RCC 7860 (cell line): ENCODE results near the gene SSBP2.

Source experiments
- DNase-seq: peaks from one replicate; pipeline ENCODE4 v3.0.0-alpha.2; 2015; ENCODE audit warnings: low spot score
- FAIRE-seq: peaks from 2 replicates; lab custom pipeline; 2012; peaks lifted over from hg19 to GRCh38; lab: Jason Lieb, UNC

The SSBP2 gene

DNA sequence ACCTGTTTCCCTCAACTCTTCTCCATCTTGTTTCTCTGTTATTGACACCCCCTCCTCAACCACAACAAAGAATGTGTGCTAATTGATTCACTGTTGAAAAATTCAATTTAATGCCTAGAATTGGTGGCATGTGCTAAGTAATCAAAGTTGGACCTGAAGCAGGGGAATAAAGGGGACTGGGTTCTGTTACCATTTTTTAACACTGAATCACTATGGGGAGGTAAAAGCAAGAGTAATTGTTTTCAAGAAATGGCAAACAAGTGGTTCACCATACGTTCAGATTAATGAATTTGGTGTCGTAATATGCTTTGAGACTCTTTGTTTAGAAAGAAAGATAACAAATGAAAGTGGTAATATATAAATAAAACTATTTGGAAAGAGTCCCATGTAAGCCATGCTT lies 17.0 kb upstream of the SSBP2 start:
- DNase-seq (no peak), FAIRE-seq (no peak)

DNA sequence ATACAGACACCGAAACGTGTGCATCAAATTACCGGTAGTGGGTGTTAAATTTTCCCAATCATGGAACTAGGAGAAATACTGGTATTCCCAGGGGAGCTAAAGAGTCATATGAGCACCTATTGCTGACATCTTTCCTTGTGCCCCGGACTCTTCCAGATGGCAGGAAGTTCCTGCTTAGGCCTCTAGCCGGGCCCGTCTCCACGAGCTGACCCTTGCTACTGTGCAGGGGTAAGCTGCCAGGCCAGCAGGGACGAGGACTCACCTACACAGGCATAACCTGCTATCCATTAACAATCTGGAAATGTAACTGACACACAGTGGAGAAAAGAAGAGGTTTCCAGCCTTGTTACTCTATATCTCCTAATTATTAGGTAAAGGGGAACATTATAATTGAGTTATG lies 16.2 kb upstream of the SSBP2 start:
- FAIRE-seq (no peak), DNase-seq (no peak)

DNA sequence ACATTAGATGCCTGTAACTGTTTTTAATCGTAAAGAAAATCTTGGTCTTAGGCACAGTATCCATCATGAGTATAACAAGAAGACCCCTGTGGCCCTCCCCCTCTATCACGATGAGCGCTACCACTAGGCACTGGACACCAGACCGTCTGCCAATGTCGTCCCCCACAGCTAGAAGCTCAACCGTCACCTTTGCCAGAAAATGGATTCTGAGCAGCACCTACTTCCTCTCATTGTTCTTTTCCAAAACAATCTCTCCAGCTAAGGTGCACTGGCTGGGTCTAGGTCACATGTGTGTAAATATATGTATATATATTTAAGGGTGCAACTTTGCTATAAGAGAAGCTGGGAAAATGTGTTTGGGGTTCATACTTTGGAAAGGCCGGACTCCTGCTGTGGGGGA lies 15.7 kb upstream of the SSBP2 start:
- no peak for FAIRE-seq
- DNase-seq, result no peak

DNA sequence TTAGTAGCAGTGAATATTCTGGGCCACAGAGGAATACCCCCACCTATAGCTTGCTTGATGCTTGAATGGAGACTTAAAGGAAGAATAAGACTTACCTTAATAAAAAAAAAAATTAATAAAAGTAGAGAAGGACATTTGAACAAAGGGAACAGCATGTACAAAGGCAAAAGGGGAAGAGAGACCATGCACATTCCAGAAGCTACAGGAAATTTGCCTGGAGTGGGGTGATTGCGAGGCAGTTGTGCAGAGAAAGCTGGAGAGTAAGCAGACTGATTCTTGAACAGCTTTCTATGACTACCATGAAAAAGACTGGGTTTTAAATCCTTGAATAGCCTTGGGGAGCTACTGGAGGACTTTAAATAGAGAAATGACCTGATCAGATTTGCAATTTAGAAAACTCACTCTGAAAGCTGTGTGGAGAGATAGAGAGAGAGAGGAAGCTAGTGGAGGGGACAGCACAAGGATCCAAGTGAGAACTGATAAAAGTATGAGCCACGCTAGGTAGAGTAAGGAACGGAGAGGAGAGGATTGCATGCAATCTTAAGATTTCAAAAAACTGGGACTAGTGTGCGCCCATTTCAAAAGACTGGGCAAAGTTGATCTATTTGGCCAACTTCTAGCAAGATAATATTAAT lies 12.5 kb upstream of the SSBP2 start:
- no peak for DNase-seq
- no peak for FAIRE-seq

DNA sequence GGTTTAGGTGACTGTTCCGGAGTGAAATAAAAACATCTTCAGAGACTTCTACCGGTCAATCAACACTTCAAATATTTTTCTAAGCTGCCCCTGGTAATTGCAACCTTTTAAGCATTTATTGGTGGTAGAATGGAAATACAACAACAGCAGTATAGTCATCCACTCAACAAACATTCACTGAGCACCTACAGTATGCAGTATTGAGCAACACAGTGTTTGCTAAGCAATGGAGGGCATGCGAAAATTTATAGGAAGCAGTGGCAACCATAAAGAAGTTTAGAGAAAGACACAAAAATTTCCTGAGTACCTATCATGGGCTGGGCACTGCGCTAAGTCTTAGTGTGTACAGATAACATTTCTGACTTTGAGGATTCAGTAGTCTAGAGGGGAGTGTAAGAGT lies 12.0 kb upstream of the SSBP2 start:
- DNase-seq (no peak), FAIRE-seq (no peak)

DNA sequence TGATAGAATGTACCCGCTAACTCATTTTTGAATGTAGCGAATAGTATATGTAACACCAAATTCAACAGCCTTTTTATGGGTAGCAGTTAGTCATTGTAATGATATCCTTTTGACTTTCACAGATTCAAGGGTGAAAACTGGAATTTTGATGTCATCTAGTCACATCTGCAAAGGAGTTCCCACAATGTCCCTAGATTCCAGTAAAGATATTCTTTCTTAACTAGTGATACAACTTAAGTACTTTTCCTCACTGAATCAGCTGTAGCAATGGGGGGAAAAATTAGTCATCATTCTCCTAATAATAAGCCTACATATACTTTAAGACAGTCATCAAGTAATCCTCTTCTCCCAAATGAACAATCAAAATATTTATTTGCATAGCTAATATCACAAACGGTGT lies 11.5 kb upstream of the SSBP2 start:
- DNase-seq, result no peak
- no peak for FAIRE-seq

DNA sequence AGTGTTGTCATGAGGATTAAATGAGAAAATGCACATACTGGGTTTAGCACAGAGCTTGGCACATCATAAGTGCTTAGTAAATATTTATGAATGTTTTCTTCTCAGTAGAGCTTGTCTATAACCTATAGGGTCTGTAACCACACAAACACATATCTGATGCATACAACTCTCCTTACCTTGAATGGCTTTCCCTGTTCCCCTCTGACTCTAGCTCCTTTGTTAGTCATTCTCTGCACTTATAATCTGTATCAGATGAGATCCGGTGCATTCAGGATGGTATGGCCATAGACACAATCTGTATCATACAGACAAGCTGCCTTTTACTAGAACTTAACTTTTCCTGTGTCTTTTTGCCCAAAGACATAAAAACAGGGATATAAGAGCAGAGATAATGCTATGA lies 11.1 kb upstream of the SSBP2 start:
- FAIRE-seq, result no peak
- no peak for DNase-seq

DNA sequence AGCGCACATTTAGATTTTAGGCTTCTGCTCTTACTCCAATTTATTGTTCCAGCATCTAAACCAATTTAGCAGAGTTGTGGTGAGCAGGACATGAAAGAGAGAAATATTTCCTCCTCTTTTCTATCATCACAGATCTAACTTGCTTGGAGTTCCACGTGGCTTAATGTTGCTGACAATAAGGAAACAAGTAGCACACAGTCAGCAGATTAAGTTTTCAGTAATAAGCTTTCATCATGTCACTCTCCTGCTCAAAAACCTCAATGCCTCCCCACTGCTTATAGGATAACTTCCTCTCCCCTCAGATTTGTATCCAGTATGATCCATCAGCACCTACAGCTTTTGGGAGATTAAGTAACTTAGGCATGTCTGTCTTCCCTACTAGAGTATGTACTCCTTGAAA lies 10.4 kb upstream of the SSBP2 start:
- DNase-seq, result no peak
- FAIRE-seq, result no peak

DNA sequence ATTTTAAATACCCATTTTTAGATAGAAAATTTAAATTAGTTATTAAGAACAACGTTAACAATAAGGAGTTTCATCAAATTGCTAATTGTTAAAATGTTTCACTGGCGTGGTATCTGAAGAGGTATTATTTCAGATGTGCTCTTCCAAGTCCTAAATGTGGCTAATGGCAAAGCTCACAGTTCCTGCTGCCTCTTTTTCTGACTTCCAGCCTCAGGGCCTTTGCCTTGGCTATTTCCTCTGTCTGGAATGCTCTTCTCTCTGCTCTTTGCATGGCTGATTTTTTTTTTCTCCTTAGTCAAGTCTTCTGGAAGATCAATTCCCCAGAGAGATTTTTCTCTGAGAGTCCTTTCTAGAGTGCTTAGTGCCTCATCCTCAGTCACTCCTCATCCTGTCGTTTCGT lies 9.6 kb upstream of the SSBP2 start:
- FAIRE-seq (no peak), DNase-seq (no peak)

DNA sequence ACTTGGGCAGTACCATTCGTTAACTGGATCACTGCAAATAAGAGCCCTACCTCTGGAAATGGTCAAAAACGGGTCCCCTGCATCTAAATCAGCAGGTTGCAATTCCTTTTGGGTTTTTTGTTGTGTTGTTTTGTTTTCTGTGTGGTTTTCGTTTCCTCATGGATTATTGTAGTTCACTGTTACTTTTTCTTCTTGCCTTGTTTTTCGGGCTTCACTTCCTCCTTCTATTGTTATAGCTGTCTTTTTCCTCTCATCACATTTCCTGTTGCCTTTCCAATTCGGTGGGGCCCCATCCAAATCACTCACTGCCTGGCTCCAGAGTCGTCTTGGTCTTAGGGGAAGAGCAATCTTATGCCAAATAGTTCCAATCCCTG lies 8.7 kb upstream of the SSBP2 start:
- FAIRE-seq, result no peak
- DNase-seq, result no peak

DNA sequence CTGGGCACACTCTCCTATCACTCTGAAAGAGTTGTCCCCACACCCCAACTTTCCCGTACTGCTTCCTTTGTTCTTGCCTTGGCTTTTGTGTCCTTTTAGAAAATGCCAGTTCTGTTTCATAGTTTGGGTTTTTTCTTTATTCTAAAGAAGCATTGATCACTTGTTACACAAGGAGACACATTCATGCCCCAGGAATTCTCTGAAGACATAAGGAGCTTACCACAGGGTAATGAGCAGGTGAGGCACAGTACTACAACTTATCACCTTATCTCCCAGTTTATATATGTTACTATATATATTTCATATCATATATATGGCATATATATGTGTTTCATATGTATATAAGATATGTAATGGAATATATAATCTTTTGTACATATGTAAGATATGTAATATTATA lies 6.5 kb upstream of the SSBP2 start:
- FAIRE-seq (no peak), DNase-seq (no peak)

DNA sequence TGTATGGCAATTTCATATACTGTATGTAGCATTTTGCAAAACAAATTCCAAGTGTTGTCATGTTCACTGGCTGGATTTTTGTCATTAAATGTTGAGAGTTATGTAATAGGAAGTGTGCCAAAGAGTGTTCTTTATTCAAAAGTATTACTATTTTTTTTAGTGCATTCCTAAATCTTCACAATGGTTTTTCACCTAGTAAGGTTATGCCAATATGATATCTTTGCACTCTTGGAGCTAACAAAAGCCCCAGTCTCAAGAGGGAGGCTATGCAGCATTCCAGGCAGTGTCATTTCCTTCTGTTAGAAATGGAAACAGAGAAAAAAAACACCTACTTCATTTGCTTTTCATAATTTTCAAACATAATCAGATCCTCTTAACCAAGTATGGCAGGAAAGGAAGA lies 5.1 kb upstream of the SSBP2 start:
- no peak for FAIRE-seq
- no peak for DNase-seq

DNA sequence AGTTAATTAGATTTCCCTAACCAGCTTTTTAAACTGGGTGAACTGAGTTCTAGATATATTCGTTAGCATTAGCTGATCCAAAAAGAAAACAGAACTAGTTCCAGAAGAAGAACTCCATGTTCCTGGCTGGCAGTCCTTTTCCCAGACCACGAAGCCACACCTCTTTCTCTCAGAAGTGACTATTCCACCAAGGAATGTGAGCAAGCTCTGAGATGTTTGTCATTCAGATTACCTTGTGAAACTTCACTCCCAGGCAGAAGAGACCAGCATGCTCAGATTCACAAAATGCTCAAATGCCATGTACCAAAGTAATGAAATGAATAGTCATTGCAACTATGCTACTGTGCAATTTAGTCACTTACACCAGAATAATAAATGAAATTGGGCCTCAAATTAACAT lies 4.4 kb upstream of the SSBP2 start:
- DNase-seq (peak; percentile 54), FAIRE-seq (peak; percentile 79)

DNA sequence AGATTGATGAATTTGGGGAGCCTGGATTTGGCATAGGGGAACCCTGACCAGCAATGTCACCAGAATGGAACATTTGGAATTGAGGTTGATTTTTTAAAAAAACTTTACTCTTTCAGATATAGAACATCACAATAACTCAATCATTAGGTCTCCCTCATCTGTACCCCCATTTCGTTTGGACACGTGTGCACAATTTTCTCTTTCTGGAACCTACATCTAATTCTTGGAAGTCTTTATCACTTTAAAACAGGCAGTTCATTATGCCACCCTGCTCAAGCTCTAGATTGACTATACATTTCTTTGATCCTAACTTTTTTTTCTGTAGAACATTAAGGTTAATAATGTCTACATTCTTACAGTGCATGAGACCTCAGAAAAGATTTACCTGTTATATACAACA lies 3.7 kb upstream of the SSBP2 start:
- no peak for DNase-seq
- no peak for FAIRE-seq

DNA sequence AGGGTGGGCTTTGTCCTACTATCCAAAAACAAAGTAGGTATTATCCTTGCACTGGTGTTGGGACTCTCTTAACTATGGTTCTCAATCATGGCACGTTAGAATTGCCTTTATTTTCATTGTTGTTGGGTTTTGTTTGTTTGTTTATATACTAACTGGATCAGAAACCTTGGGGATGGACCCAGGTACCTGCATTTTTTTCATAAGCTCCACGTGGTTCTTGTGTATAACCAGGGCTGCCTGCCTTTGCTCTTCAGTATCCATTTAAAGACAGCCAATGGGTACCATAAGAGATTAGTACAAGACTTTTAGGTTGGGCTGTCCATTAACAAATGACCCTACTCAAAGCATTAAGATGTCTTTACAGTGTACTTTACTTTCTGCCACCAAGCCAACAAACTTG lies 2.5 kb upstream of the SSBP2 start:
- DNase-seq (no peak), FAIRE-seq (no peak)

DNA sequence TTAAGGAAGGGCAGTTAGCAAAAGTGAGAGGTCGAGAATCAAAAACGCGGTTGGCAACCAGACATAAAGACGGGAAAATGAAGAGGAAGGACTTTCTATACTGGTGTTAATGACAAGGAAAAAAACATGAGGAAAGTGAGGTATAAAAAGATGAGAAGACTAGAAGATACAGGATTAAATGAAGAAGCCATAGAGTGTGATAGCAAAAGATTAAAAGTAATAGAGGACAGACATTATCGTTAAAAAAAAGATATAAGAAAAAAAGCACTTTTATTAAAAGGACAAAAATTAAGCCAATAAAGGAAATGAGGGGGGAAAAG lies 1.7 kb upstream of the SSBP2 start:
- no peak for DNase-seq
- FAIRE-seq, result no peak

DNA sequence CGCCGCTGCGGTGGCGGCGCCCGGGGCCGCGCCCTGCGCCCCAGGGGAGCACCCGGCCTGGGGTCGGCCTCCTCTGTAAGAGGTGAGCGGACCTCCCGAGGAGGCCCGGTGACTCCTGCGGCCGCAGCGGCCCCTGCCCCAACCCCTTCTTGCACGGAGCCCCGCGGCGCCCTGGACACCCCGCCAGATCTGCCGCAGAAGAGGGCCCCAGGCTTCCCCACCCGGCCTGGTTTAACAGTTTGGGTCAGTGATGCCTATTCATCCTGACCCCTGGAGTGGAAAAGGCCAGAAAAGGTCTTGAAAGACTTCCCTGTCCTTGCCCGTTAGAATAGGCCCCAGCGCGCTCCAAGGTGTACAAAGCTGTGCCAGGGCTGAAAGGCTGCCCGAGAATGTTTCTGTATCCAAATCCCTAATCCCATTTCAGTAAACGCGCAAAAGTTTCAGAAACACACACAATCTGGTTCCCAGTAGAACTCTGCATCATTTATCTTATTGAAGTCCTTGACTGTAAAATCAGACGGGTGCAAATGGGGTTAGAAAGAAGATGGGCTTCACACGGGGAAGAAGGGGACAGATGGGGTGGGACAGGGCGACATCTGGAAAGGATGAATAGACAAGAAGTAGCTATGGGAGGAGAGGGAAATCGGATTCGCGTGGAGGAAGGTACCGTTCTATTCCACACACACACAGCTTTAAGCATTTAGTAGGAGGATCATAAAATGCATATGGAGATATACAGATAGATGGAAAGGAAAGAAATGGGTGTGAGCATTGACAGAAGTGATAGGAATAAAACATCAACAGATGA lies 1.1 kb upstream of the SSBP2 start:
- DNase-seq (no peak), FAIRE-seq (no peak)

DNA sequence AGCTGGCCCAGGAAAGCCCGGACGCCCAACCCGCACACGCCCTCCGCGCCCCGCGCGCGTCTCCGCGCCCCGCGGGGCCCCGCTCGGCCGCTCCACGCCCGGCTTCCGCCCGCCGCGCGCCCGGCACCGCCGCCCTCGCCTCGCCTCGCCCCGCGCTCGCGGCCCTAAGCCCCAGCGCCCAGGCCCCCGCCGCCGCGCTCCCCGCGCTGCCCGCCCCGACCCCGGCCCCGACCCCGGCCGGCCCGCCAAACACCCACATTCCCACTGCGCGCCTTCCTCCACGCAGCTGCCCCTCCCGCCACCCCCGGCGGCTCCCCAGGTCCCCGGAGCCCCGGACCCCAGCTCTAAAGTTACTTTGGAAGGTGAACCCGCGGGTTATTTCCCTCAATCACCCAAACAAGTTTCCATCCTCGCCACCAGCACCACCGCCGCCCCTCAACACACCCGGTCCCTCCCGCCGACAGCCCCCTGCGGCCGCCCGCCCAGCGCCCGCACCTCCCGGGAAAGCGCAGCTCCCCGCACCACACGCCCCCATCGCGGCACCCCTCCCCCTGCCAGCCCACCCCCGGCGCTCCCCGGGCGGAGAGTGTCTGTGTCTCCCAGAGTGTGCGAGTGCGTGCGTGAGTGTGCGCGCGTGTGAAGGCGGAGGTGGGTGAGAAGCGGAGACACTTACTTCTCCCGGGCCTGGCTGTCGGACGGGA lies 439 bp downstream of the SSBP2 start:
- DNase-seq (no peak), FAIRE-seq (no peak)

DNA sequence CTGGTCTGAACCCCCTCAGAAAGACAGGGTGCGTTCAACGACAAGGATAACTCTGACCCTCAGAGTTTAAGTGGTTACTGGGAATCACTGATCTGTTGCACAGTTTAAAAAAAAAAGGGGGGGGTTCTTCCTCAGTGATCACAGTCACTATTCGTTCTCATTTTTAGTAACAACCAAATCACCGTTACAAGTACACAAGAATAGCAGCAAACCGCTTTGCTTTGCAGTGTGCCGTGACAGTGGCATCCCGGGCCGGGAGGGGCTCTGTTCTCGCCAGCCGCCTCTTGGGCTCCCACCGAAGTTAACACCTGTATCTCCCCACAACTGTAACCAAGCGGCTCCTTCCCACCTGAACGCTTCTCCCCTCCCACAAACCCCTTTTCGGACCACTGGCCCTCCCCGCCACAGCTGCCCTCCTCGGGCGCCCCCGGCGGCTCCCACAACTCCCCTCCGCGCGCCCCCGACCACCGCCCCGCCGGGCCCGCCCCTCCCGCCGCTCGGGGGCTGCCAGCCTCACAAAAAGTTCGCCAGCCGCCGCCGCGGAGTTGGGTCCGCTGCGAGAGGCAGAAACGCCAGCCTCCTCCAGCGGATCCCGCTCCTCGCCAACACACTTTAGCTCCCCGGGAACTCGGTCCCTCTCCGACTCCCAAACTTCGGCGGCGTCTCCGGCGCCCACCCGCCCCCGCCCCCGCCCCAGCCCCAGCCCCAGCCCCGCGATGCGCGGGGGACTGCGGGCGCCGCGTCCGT lies 1.2 kb downstream of the SSBP2 start:
- DNase-seq, result no peak
- FAIRE-seq, result no peak

DNA sequence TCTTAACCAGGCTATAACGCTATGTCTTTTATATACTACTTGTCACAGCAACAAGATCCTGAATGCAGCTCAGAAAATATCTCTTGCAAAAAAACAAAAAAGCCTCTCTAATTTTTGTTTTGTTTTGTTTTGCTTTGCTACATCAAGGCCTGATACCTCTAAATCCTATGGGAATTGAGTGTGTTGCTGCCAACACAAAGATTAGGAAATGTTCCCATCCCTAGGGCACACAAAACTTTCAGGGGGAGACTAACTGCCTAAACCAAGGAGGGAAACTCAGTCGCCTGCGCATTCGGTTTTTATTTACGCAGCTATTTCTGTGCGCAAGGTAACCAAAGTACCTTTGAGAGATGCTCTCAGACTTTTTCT lies 1.7 kb downstream of the SSBP2 start:
- DNase-seq (no peak), FAIRE-seq (no peak)

DNA sequence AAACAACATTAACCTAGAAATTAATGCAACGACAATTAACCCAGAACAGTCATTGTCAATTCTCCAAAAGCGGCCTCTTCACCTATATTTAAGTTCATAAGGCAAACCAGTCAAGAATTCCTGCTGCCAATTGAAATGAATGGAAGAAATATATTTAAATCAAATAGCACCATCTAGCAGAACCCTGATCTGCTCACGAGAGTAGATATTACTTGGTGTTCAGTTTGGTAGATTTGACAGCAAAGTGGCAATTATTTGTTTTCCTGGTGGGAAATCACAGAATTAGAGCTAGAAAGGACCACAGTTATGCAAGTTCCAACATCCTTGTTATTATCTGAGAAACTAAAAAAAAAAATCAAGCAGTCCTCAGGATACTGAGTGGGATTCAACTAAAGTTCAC lies 2.3 kb downstream of the SSBP2 start:
- FAIRE-seq (no peak), DNase-seq (no peak)

DNA sequence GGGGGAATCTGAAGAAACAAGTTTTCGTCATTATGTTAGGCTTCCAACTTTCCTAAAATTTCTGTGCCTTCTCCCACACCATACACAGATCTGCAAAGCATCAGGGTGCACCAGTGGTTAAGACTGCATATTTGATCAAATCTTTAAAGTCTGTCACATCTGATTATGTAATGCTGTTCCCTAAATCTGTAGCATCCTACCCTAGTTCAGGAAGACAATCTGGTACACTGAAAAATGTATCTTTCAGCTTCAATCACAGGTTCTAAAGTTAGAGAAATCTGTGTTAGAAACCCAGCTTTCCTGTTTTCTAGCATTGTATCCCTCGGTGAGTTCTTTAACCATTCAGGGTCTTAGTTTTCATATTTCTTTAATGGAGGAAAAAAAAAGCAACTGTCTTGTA lies 3.9 kb downstream of the SSBP2 start:
- DNase-seq (no peak), FAIRE-seq (no peak)
